ENCODE data around the gene ZMIZ1.

The ZMIZ1 gene

GRCh38 chr10:79280956-79281355, 212.2 kb downstream of the ZMIZ1 start:
- WGBS (ENCODE audit: extremely low coverage, insufficient coverage, low lambda C conversion rate) = no CpG with 5 or more reads among the region's 6 CpGs
- no peak overlapping the region for H2BK5ac ChIP-seq (ENCODE audit: low read length)

GRCh38 chr10:79282388-79282787, 213.6 kb downstream of the ZMIZ1 start:
- Histone ChIP-seq H4K5ac (ENCODE audit: low read length) (no peak overlapping the region), H3K23ac (ENCODE audit: low read length) (no peak overlapping the region), H3K79me2 (ENCODE audit: control insufficient read depth, insufficient read depth, low read length) (no peaks in the 10 kb centered on the region), H3K27me3 (ENCODE audit: insufficient read depth, low read length, poor library complexity) (no peaks in the 10 kb centered on the region), H3K56ac (ENCODE audit: low read length) (no peak overlapping the region), H4K8ac (ENCODE audit: low read depth, low read length) (no peak overlapping the region), H2BK5ac (ENCODE audit: low read length) (no peak overlapping the region), H3K4ac (ENCODE audit: low read depth, low read length) (no peak overlapping the region), H2AK5ac (ENCODE audit: low read length) (no peak overlapping the region), H3K27ac (ENCODE audit: low read depth, low read length) (no peak overlapping the region), H2BK120ac (ENCODE audit: low read depth, low read length) (no peak overlapping the region), H3K36me3 (ENCODE audit: control insufficient read depth, insufficient read depth, low read length) (peaks cover 4% of the 10 kb centered on the region), H3K18ac (ENCODE audit: low read length) (no peak overlapping the region), H3K4me1 (ENCODE audit: control insufficient read depth, low read depth, low read length) (no peaks in the 10 kb centered on the region), H3K4me2 (ENCODE audit: low read length) (no peak overlapping the region), H2BK15ac (replicated peaks; ENCODE audit: low read depth) (no peak overlapping the region), H3K79me1 (ENCODE audit: low read length) (no peaks in the 10 kb centered on the region), H3K9ac (ENCODE audit: low read length) (no peak overlapping the region), H3K4me3 (ENCODE audit: low read length) (no peak overlapping the region)
- no CpG with 5 or more reads among the region's 11 CpGs for WGBS (ENCODE audit: extremely low coverage, insufficient coverage, low lambda C conversion rate)
- DNase-seq = no peak

More at GRCh38 chr10:79280956-79281355, 212.2 kb downstream of the ZMIZ1 start:
- no peak overlapping the region for H2BK120ac ChIP-seq (ENCODE audit: low read depth, low read length)
- H4K8ac ChIP-seq (ENCODE audit: low read depth, low read length) = no peak overlapping the region
- H2BK15ac ChIP-seq (replicated peaks; ENCODE audit: low read depth) = no peak overlapping the region
- H3K23ac ChIP-seq (ENCODE audit: low read length) = no peak overlapping the region
- no peak overlapping the region for H3K4me3 ChIP-seq (ENCODE audit: low read length)
- H3K9ac ChIP-seq (ENCODE audit: low read length) = no peak overlapping the region
- no peak overlapping the region for H3K27ac ChIP-seq (ENCODE audit: low read depth, low read length)
- peaks cover 7% of the 10 kb centered on the region for H3K36me3 ChIP-seq (ENCODE audit: control insufficient read depth, insufficient read depth, low read length)
- H3K18ac ChIP-seq (ENCODE audit: low read length) = no peak overlapping the region
- no peak overlapping the region for H3K4me2 ChIP-seq (ENCODE audit: low read length)
- H3K4me1 ChIP-seq (ENCODE audit: control insufficient read depth, low read depth, low read length) = no peaks in the 10 kb centered on the region
- no peak overlapping the region for H3K4ac ChIP-seq (ENCODE audit: low read depth, low read length)
- no peaks in the 10 kb centered on the region for H3K79me2 ChIP-seq (ENCODE audit: control insufficient read depth, insufficient read depth, low read length)
- no peak for DNase-seq
- no peak overlapping the region for H3K56ac ChIP-seq (ENCODE audit: low read length)
- no peaks in the 10 kb centered on the region for H3K27me3 ChIP-seq (ENCODE audit: insufficient read depth, low read length, poor library complexity)
- H2AK5ac ChIP-seq (ENCODE audit: low read length) = no peak overlapping the region
- H3K79me1 ChIP-seq (ENCODE audit: low read length) = no peaks in the 10 kb centered on the region
- no peak overlapping the region for H4K5ac ChIP-seq (ENCODE audit: low read length)

GRCh38 chr10:79283616-79284015, 214.8 kb downstream of the ZMIZ1 start:
- no peak overlapping the region for H4K8ac ChIP-seq (ENCODE audit: low read depth, low read length)
- no peak overlapping the region for H3K4me2 ChIP-seq (ENCODE audit: low read length)
- no peak overlapping the region for H3K56ac ChIP-seq (ENCODE audit: low read length)
- H3K79me2 ChIP-seq (ENCODE audit: control insufficient read depth, insufficient read depth, low read length) = no peaks in the 10 kb centered on the region
- no peak overlapping the region for H3K18ac ChIP-seq (ENCODE audit: low read length)
- H3K23ac ChIP-seq (ENCODE audit: low read length) = no peak overlapping the region
- H3K27ac ChIP-seq (ENCODE audit: low read depth, low read length) = no peak overlapping the region
- H3K4ac ChIP-seq (ENCODE audit: low read depth, low read length) = no peak overlapping the region
- no peak overlapping the region for H2BK15ac ChIP-seq (replicated peaks; ENCODE audit: low read depth)
- H3K36me3 ChIP-seq (ENCODE audit: control insufficient read depth, insufficient read depth, low read length) = peaks cover 2% of the 10 kb centered on the region
- H3K4me3 ChIP-seq (ENCODE audit: low read length) = no peak overlapping the region
- H2BK120ac ChIP-seq (ENCODE audit: low read depth, low read length) = no peak overlapping the region
- H4K5ac ChIP-seq (ENCODE audit: low read length) = no peak overlapping the region
- no peak for DNase-seq
- H3K4me1 ChIP-seq (ENCODE audit: control insufficient read depth, low read depth, low read length) = no peaks in the 10 kb centered on the region
- WGBS (ENCODE audit: extremely low coverage, insufficient coverage, low lambda C conversion rate) = no CpG with 5 or more reads among the region's 3 CpGs
- H2AK5ac ChIP-seq (ENCODE audit: low read length) = no peak overlapping the region
- no peak overlapping the region for H3K9ac ChIP-seq (ENCODE audit: low read length)
- no peak overlapping the region for H2BK5ac ChIP-seq (ENCODE audit: low read length)
- no peaks in the 10 kb centered on the region for H3K27me3 ChIP-seq (ENCODE audit: insufficient read depth, low read length, poor library complexity)
- H3K79me1 ChIP-seq (ENCODE audit: low read length) = no peaks in the 10 kb centered on the region

- Histone ChIP-seq H3K4me3 (ENCODE audit: low read length) (no peak overlapping the region), H3K4ac (ENCODE audit: low read depth, low read length) (no peak overlapping the region), H2BK15ac (replicated peaks; ENCODE audit: low read depth) (no peak overlapping the region), H4K5ac (ENCODE audit: low read length) (no peak overlapping the region), H3K18ac (ENCODE audit: low read length) (no peak overlapping the region), H2AK5ac (ENCODE audit: low read length) (no peak overlapping the region), H2BK5ac (ENCODE audit: low read length) (no peak overlapping the region), H3K79me2 (ENCODE audit: control insufficient read depth, insufficient read depth, low read length) (no peaks in the 10 kb centered on the region), H3K36me3 (ENCODE audit: control insufficient read depth, insufficient read depth, low read length) (peaks cover 2% of the 10 kb centered on the region), H3K4me2 (ENCODE audit: low read length) (no peak overlapping the region), H3K56ac (ENCODE audit: low read length) (no peak overlapping the region), H3K23ac (ENCODE audit: low read length) (no peak overlapping the region), H4K8ac (ENCODE audit: low read depth, low read length) (no peak overlapping the region), H3K27me3 (ENCODE audit: insufficient read depth, low read length, poor library complexity) (no peaks in the 10 kb centered on the region), H3K4me1 (ENCODE audit: control insufficient read depth, low read depth, low read length) (no peaks in the 10 kb centered on the region), H3K79me1 (ENCODE audit: low read length) (no peaks in the 10 kb centered on the region), H2BK120ac (ENCODE audit: low read depth, low read length) (no peak overlapping the region), H3K9ac (ENCODE audit: low read length) (no peak overlapping the region), H3K27ac (ENCODE audit: low read depth, low read length) (no peak overlapping the region)
- no CpG with 5 or more reads among the region's 7 CpGs for WGBS (ENCODE audit: extremely low coverage, insufficient coverage, low lambda C conversion rate)
- no peak for DNase-seq
Measured at GRCh38 chr10:79284158-79284871, 215.5 kb downstream of the ZMIZ1 start.

- H4K8ac ChIP-seq (ENCODE audit: low read depth, low read length) = no peak overlapping the region
- no CpG with 5 or more reads among the region's 13 CpGs for WGBS (ENCODE audit: extremely low coverage, insufficient coverage, low lambda C conversion rate)
- peaks cover 2% of the 10 kb centered on the region for H3K36me3 ChIP-seq (ENCODE audit: control insufficient read depth, insufficient read depth, low read length)
- H3K18ac ChIP-seq (ENCODE audit: low read length) = no peak overlapping the region
- H3K27ac ChIP-seq (ENCODE audit: low read depth, low read length) = no peak overlapping the region
- no peaks in the 10 kb centered on the region for H3K4me1 ChIP-seq (ENCODE audit: control insufficient read depth, low read depth, low read length)
- no peak overlapping the region for H2BK120ac ChIP-seq (ENCODE audit: low read depth, low read length)
- no peak overlapping the region for H4K5ac ChIP-seq (ENCODE audit: low read length)
- H3K79me2 ChIP-seq (ENCODE audit: control insufficient read depth, insufficient read depth, low read length) = no peaks in the 10 kb centered on the region
- no peak overlapping the region for H3K4me2 ChIP-seq (ENCODE audit: low read length)
- DNase-seq = no peak
- no peak overlapping the region for H2BK5ac ChIP-seq (ENCODE audit: low read length)
- no peaks in the 10 kb centered on the region for H3K79me1 ChIP-seq (ENCODE audit: low read length)
- H3K4me3 ChIP-seq (ENCODE audit: low read length) = no peak overlapping the region
- no peak overlapping the region for H3K23ac ChIP-seq (ENCODE audit: low read length)
- no peak overlapping the region for H2BK15ac ChIP-seq (replicated peaks; ENCODE audit: low read depth)
- H2AK5ac ChIP-seq (ENCODE audit: low read length) = no peak overlapping the region
- no peaks in the 10 kb centered on the region for H3K27me3 ChIP-seq (ENCODE audit: insufficient read depth, low read length, poor library complexity)
- no peak overlapping the region for H3K56ac ChIP-seq (ENCODE audit: low read length)
- no peak overlapping the region for H3K9ac ChIP-seq (ENCODE audit: low read length)
- no peak overlapping the region for H3K4ac ChIP-seq (ENCODE audit: low read depth, low read length)
Measured at GRCh38 chr10:79285315-79286197, 216.8 kb downstream of the ZMIZ1 start.

Data from mesendoderm (in vitro differentiated cells).